Posterior vena cava (tissue), 2 donors: ENCODE measurements around the gene DAW1. TPM values are rescaled to one million over a fixed set of nuclear protein-coding genes. Genes with fewer than 3 reads are reported as not detected.

ENCODE experiments used
- DNase-seq: peaks from one replicate; pipeline ENCODE4 v3.0.0-alpha.2; 2020; ENCODE audit warnings: low spot score
- intact Hi-C, 2 donors: fragments of 100-400 bp; cut with DNase I; formaldehyde crosslinking; loops; one replicate each; pipeline versions ENCODE4 v1.14.1 to v1.14.2; 2022 to 2023
- total RNA-seq, 2 donors: library from RNA; stranded (reverse); fragmentation: NEBNext Ultra II Directional; extraction: Animal tissue kit (Norgen Biotek cat#: 25700); gene quantifications; one replicate each; pipeline ENCODE4 v1.2.1, GENCODE V29; 2021
- donor health status: DM: yes; HTN: yes; CAD: no.
- donor health status: DM: yes; HTN: yes; CAD: no.

Gene DAW1
- total RNA-seq, 2 donors from 2014 or later = 0.37 TPM; not detected in 1

- DNase-seq = no peak
- intact Hi-C loops = no loop called here
Observed at GRCh38 chr2:227856697-227857096, 14.7 kb upstream of the DAW1 start.

GRCh38 chr2:227860221-227860641, 11.2 kb upstream of the DAW1 start:
- no peak for DNase-seq
- intact Hi-C loops = no loop called here

- intact Hi-C loops = no loop called here
- DNase-seq = no peak
Observed at GRCh38 chr2:227861011-227861410, 10.4 kb upstream of the DAW1 start.

- no peak for DNase-seq
- intact Hi-C loops = no loop called here
Observed at GRCh38 chr2:227862227-227862740, 9.1 kb upstream of the DAW1 start.

- intact Hi-C loops = no loop called here
- peak; percentile 84 for DNase-seq
Observed at GRCh38 chr2:227862741-227863588, 8.5 kb upstream of the DAW1 start.

- no peak for DNase-seq
- intact Hi-C loops = no loop called here
Observed at GRCh38 chr2:227864161-227864756, 7.2 kb upstream of the DAW1 start.

GRCh38 chr2:227865291-227865690, 6.1 kb upstream of the DAW1 start:
- intact Hi-C loops = no loop called here
- DNase-seq = no peak

GRCh38 chr2:227867386-227867785, 4.0 kb upstream of the DAW1 start:
- intact Hi-C loops = no loop called here
- no peak for DNase-seq

GRCh38 chr2:227870710-227871374, 589 bp upstream of the DAW1 start:
- intact Hi-C loops = no loop called here
- DNase-seq = no peak

GRCh38 chr2:227872676-227873075, 1.2 kb downstream of the DAW1 start:
- DNase-seq = no peak
- intact Hi-C loops = no loop called here

- intact Hi-C loops = no loop called here
- DNase-seq = no peak
Observed at GRCh38 chr2:227876300-227876801, 4.9 kb downstream of the DAW1 start.

- DNase-seq = no peak
- intact Hi-C loops = no loop called here
Observed at GRCh38 chr2:227877421-227878310, 6.2 kb downstream of the DAW1 start.

- no peak for DNase-seq
- intact Hi-C loops = no loop called here
Observed at GRCh38 chr2:227880460-227880859, 9.0 kb downstream of the DAW1 start.

GRCh38 chr2:227881866-227882517, 10.6 kb downstream of the DAW1 start:
- intact Hi-C loops = no loop called here
- DNase-seq = no peak

- intact Hi-C loops = no loop called here
- DNase-seq = peak; percentile 90
Observed at GRCh38 chr2:227884511-227884947, 13.1 kb downstream of the DAW1 start.

GRCh38 chr2:227886149-227886548, 14.7 kb downstream of the DAW1 start:
- intact Hi-C loops = no loop called here

GRCh38 chr2:227888289-227888688, 16.9 kb downstream of the DAW1 start:
- DNase-seq = no peak
- intact Hi-C loops = no loop called here

More at GRCh38 chr2:227886149-227886548, 14.7 kb downstream of the DAW1 start:
- DNase-seq = no peak

- intact Hi-C loops = no loop called here
- no peak for DNase-seq
Observed at GRCh38 chr2:227889336-227889735, 17.9 kb downstream of the DAW1 start.
